Measurements from ENCODE around the gene WDFY4.

DNA sequence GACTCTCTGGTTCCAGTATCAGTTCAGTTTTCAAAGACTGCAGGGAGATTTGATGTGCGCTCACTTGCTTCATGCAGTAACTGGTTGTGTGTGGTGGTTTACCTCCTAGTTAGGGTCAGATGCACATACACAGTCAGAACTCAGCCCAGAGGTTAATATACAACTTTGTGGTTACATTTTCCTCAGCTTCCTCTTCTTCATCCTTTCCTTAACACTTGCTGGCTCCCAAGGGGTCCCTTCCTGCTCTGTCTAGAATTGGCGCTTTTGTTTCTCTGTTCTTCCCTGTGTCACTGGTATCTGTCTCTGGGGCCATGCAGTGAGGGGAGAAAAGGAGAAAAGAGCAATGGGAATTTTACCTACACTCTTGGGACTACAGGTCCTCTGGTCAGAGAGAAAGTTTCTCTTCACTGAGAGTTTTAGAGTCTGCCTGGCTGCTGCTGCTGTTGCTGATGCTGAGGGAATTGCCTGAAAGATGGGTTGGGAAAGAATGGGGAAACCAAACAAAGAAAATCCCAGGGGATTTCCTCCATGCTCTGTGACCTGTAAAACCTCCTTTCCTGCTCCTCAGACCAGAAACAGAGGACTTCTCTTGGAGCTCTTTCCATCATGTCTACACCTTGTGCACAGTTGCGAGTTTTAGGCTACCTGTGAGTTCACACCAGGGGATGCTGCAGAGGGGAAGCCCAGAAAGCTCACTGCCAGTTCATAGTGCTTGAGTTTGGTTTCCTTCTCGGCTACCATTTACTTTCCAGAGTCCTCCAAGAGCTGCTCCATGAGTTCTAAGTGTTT is 74.6 kb downstream of the WDFY4 start:
- TF ChIP-seq, protein P1, sequence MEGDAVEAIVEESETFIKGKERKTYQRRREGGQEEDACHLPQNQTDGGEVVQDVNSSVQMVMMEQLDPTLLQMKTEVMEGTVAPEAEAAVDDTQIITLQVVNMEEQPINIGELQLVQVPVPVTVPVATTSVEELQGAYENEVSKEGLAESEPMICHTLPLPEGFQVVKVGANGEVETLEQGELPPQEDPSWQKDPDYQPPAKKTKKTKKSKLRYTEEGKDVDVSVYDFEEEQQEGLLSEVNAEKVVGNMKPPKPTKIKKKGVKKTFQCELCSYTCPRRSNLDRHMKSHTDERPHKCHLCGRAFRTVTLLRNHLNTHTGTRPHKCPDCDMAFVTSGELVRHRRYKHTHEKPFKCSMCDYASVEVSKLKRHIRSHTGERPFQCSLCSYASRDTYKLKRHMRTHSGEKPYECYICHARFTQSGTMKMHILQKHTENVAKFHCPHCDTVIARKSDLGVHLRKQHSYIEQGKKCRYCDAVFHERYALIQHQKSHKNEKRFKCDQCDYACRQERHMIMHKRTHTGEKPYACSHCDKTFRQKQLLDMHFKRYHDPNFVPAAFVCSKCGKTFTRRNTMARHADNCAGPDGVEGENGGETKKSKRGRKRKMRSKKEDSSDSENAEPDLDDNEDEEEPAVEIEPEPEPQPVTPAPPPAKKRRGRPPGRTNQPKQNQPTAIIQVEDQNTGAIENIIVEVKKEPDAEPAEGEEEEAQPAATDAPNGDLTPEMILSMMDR (IDR thresholded peaks at IDR 0.05; ENCODE audit: insufficient read depth, low read depth, low read length) = no peak
- TF ChIP-seq EZH2 (IDR thresholded peaks at IDR 0.05; ENCODE audit: insufficient read depth, low read length) = no peak

Measured in astrocyte (in vitro differentiated cells and primary cell).